Fibroblast of skin of scalp (primary cell): Measurements from ENCODE around the gene GJA4.
"Not testable (repeated sequence)": the region's sequence is repeated elsewhere in the genome, so short reads cannot be mapped to it uniquely, and the experiment has no call there.

Experiments
- DNase-seq: peaks from one replicate; pipeline ENCODE4 v3.0.0-alpha.2; 2013

GJA4 gene

DNA sequence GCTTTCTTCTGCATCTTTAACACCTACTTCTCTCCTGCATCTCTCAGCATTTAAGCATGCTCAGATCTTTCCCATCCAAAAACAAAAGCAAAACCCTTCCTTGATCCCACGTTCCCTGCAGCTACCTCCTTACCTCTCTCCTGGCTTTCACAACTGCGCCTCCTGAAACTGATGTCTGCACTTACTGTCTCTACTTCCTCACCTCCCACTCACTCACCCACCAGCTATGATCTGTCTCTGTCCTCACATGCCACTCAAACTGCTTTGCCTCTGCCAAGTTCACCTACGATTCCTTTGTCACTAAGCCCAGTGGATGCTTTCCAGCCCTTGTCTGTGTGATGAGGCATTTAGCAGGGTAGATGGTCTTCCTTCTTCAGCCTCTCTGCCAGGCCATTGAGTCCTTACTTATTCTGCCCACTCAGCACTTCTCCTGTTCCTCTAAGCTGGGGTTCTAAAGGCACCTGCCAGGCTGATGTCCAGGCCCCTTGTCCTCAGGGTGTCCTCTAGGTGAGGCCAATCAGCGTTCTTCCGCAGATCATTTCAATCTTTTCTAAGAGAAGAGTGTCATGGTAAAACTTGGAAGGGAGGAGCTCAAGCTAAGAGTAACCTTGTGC, 21.8 kb upstream of the GJA4 start:
- no peak for DNase-seq

DNA sequence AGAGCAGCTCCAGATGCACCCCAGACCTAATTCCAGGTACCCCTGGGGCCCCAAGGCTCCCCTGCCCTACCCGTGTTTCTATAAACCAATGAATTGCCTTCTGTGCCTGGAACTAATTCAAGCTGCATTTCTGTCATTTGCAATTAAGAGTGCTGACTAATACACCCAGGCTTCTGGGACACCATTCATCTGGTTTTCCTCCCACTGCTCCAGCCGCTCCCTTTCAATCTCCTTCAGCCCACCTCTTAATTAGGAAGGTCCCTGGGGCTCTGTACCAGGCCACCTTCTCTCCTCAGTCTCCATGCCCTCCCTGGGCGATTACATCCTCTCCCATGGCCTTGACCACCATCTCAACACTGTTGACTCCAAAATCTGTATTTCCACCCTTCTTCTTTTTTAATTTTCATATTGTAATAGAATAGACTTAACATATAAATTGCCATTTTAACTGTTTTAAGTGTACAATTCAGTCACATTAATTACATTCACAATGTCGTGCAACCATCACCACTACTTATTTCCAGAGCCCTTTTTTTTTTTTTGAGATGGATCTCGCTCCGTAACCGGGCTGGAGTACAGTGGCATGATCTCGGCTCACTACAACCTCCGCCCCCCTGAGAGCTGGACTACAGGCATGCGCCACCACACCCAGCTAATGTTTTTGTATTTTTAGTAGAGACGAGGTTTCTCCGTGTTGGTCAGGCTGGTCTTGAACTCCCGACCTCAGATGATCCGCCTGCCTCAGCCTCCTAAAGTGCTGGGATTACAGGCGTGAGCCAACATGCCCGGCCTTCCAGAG, 21.0 kb upstream of the GJA4 start:
- DNase-seq = no peak

DNA sequence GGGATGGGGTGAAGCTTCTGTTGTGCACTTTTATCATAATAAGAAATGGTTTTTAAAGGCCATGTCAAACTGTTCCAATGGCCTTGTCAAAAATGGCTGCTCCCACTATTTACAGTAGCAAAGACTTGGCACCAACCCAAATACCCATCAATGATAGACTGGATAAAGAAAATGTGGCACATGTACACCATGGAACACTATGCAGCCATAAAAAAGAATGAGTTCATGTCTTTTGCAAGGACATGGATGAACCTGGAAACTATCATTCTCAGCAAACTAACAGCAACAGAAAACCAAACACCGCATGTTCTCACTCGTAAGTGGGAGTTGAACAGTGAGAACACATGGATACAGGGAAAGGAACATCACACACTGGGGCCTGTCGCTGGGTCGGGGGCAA, 19.7 kb upstream of the GJA4 start:
- not testable (repeated sequence) for DNase-seq

DNA sequence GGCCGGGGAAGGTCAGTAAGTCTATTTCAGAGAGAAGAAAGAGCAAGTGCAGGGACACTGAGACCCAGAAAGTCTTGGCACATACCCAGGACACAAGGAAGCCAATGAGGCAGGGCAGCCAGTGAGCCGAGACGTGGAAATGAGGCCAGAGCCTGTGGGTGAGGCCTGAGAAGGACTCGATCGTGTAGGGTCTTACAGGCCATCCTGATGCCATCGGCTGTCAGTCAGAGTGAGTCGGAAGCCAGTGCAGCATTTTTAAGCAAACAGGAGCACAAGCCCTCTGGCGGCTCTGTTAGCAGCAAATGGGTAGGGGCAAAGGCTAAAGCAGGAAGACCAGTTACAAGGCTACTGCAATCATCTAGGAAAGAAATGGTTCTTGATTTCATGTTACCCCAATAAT, 17.8 kb upstream of the GJA4 start:
- DNase-seq = no peak

DNA sequence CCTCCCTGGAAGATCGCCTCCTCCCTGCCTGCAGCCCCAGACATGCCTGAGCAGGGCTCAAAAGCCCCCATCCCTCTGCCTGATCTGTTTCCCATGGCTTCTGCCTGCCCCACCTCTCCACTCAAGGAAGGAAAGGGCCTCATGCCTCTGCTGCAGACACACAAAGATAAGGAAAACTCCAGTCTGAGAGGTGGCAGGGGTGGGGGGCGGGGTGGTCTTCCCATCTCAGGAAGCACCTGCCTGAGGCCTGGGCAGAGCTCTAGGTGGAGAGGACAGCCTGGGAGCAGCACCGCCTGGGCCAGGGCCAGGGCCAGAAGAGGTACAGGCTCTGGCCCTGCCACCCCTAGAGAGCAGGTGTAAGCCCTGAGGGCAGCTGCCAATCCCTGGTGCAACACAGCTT, 15.9 kb upstream of the GJA4 start:
- DNase-seq = no peak

DNA sequence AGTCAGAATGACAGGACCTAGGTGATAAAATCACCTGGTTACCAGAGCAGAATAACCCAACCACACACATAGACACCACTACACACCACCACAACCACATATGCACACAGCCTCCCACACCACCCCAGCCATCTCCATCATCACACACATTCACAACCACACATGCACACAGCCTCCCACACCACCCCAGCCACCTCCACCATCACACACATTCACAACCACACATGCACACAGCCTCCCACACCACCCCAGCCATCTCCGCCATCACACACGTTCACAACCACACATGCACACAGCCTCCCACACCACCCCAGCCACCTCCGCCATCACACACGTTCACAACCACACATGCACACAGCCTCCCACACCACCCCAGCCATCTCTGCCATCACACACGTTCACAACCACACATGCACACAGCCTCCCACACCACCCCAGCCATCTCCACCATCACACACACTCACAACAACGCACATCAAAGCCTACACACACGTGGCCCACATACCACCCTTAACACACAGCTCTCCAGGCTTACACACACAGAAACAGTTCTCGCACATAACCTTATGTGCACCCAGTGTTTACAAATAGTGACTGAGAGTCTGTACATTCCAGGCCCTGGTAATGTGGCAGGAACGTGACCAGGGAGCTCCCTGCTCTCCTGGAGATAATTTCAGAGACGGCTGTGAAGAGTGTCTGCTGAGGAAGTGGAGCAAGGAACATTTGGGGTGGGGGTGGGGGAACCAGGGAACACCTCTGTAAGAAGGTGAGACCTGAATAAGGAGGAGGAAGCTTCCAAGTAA, 15.1 kb upstream of the GJA4 start:
- DNase-seq = no peak

DNA sequence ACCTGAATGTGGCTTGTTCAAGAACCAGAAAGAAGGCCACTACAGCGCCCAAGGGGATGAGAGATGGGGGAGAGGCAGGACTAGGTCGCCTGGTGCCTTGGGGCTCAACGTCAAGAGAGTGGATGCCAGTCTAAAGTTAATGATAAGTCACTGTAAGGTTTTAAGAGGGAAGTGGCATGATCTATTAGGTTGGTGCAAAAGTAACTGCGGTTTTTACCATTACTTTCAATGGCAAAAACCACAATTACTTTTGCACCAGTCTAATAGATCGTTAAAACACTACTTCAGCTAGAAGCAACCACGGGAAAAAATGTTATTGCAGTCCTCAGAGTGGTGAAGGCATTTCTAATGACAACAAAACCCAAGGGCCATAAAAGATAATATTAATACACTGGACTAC, 14.4 kb upstream of the GJA4 start:
- no peak for DNase-seq

DNA sequence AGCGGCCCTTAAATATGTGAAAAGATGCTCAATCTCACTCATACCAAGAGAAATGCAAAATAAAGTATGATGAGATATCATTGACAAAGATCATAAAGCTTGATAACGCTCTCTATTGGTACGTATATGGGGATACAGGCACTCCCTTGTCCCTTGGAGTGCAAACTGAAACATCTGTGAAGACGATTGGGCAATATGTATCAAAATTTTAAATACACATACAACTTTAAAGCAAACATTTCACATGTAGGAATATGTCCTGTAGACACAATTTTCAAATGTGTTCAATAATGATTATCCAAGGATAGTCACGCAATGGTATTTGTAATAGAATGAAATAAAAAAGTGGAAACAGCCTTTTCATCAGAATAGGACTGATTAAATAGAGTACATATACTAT, 13.8 kb upstream of the GJA4 start:
- DNase-seq = no peak

DNA sequence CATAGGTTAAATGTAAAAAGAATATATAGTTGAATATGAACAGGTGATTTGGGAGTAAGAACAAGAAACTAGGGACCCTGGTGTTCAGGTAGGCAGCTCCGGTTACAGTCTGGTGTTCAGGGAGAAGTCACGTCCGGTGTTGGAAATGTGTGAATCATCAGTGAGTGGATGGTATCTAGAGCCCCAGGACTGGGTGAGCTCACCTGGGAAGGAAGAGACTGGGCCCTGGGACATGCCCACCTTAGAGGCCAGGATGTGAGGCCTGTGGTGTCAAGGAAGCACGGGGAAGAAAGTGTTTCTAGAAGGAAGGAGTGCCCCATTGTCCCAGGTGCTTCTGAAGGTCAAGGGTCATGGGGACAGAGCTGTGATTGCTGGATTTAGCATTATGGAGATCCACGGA, 13.3 kb upstream of the GJA4 start:
- DNase-seq = no peak

DNA sequence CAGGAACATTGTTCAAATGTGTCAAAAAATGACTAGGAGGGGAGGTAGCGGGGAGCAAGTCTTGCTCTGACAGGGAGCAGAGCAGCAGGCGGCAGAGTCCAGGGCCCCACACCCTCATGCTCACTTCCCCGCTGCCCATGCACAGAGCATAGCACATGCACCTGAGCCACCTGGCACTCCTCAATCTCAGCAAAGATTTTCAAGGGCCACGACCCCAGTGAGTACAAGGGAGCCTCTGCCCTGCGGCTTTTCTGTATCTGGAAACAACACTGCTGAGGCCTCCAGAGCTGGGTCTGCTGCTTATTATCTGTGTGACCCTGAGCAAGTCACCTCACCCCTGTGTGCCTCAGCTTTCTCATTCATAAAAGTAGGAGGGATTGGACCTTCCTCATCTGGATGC, 12.8 kb upstream of the GJA4 start:
- DNase-seq = no peak

DNA sequence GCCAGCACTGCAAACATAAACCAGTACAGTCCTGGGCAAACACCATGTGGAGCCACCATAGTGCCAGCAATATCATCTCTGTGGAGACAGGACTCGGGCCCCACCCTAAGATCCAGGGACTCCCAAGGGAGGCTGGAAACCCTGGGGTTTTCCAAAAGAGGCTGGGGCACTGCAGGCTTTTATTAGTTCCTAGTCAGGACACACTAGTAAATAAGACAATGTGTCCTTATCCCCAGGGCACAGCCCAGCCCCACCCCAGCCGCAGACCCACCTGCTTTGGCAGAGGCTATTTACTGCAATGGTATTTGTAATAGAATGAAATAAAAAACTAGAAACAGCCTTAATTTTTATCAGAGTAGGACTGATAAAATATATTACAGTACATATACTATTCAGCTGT, 12.3 kb upstream of the GJA4 start:
- DNase-seq = no peak

DNA sequence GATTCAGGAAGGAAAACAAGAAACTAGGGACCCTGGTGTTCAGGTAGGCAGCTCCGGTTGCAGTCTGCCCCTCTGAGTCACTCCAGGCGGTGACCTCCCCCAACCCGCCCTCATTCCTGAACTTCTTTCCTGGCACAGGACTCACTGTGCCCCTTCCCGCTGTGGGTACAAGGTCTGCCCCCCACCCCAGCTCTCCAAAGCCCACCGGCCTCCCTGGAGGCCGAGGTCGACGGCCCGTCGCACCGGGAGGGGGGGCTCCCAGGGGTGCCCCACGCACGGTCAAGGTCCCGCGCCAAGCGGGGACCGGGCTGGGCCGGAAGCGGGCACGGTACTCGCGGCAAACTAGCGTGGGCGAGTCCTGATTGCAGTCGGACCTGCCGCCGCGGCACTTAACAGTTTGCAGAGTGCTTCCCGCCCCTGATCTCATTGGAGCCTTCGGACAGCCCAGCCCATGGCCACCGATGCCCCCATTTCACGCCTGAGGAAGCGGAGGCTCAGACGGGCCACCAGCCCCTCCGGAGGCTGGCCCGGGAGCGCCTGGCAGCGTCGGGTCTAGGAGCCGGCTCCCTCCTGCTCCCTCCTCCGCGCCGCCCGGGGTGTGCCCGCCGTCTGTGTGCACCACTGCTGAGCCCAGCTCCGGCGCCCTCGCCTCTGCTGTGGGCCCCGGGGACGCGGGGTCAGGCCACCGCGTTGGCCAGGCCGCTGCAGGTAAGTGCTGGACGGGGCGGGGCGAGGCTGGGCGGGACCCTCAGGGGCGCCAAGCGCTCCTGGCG, 11.5 kb upstream of the GJA4 start, which contains the start of gene GJB3:
Gene GJB3 (plus strand): TSS at position 144 of the 773 bp plus-strand sequence. CDS start 3,549 bp downstream, outside the sequence.
- no peak for DNase-seq

DNA sequence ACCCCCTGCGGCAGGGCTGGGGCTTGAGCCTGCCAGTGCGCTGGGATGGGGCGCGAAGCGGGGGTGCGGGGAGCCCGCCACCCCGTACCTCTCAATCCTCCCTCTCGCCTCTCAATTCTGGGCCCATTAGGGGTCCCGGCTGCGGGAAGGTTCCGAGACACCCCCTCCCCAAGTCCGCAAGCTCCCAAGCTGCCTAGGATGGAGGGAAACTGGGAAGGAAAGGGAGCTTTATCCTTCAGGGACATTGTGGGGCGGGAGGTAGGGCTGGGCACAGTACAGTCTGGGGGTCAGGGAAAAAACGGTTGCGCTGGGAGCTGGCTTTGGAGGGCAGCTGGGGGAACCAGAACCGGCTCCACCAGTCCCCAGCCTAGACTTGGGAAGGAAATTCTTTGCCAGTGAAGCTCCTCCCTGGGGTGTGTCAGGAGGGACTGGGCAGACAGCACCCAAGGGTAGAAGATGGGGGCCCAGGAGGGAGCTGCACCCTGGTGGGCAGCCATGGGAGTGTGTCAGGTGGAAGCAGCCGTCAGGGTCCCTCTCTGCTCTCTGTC, 10.9 kb upstream of the GJA4 start:
- DNase-seq = no peak

DNA sequence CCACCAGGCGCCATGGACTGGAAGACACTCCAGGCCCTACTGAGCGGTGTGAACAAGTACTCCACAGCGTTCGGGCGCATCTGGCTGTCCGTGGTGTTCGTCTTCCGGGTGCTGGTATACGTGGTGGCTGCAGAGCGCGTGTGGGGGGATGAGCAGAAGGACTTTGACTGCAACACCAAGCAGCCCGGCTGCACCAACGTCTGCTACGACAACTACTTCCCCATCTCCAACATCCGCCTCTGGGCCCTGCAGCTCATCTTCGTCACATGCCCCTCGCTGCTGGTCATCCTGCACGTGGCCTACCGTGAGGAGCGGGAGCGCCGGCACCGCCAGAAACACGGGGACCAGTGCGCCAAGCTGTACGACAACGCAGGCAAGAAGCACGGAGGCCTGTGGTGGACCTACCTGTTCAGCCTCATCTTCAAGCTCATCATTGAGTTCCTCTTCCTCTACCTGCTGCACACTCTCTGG, 8.0 kb upstream of the GJA4 start:
- DNase-seq = no peak

DNA sequence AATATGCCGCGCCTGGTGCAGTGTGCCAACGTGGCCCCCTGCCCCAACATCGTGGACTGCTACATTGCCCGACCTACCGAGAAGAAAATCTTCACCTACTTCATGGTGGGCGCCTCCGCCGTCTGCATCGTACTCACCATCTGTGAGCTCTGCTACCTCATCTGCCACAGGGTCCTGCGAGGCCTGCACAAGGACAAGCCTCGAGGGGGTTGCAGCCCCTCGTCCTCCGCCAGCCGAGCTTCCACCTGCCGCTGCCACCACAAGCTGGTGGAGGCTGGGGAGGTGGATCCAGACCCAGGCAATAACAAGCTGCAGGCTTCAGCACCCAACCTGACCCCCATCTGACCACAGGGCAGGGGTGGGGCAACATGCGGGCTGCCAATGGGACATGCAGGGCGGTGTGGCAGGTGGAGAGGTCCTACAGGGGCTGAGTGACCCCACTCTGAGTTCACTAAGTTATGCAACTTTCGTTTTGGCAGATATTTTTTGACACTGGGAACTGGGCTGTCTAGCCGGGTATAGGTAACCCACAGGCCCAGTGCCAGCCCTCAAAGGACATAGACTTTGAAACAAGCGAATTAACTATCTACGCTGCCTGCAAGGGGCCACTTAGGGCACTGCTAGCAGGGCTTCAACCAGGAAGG, 7.4 kb upstream of the GJA4 start:
- no peak for DNase-seq

DNA sequence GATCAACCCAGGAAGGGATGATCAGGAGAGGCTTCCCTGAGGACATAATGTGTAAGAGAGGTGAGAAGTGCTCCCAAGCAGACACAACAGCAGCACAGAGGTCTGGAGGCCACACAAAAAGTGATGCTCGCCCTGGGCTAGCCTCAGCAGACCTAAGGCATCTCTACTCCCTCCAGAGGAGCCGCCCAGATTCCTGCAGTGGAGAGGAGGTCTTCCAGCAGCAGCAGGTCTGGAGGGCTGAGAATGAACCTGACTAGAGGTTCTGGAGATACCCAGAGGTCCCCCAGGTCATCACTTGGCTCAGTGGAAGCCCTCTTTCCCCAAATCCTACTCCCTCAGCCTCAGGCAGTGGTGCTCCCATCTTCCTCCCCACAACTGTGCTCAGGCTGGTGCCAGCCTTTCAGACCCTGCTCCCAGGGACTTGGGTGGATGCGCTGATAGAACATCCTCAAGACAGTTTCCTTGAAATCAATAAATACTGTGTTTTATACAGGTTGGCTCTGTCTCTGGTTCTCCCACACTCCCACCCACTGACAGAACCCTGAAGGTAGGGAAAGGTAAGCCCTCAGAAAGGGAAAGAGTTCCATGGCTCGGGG, 6.8 kb upstream of the GJA4 start:
- DNase-seq = no peak

DNA sequence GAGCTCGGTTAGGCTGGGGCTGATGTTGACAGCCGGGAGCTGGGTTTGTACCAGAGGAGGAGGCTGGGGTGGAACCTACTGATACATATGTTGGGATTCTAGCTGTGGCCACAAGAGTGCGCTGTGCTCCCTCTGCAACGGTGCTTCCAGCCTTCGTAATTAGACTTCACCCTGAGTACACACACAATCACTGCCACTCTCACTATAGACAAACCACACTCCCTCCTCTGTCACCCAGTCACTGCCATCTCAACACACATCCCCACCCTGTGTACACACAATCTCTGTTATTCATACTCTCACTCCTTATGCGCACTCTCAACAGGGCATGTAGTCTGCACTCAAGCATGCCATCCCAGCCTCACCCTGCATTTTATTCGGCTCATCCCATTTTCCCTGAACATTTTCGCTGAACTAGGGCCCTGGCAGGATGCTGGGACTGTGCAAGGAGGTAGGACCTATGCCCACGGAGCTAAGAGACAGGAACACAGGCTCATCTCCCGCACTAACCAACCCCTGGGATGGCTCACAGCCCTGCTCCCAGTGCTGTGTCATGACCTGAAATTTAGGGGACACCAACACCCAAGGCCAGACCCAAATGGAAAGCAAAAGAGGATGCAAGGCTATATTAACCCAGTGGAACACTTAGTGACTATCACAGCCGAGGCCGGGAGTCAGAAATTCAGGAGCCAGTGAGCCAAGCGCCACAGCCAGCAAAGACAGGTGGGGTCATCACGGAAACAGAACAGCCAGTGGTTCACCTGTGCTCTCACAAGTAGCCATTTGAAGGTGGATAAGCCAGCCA, 6.1 kb upstream of the GJA4 start:
- peak; percentile 68 for DNase-seq

DNA sequence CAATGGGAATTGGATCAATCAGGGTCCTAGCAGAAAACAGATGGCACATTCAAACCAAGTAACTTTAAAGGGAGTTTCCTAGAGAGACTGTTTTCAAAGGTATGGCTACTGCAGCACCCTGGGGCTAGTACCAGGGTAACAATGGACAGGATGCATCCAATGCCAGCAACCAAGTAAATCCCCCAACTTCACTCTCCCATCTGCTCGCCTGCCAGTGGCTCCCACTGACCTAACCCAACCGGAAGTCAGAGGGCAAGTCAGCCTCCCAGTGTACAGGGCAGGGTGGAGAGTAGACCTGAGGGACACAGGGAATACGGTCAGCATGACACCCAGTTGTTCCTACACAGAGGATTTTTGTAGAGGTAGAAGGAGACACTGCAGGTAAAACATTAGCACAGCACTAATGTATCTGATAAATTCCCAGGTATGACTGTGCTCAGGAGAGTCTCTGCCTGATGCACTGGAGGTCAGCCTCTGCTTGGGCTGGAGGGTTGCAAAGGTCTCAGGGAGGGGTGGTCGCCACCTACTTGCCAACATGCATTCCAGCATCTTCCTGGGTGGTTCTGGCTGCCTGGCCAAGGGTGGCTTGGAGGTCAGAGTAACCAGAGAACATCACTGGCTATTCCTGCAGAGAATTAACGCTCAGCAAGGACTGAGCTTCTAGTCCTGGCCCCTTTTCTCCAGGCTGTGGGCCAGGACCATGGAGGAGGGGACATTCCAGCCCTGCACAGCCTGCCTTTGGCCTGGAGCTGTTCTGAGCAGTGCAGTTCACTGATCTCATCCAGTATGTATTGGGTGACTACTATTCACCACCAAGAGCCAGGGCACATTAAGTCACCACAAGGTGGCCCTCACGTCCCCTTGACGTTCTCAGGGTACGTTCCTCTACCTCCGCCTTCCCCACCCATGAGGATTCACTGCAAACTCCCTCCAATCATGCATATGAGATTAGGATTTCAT, 5.1 kb upstream of the GJA4 start:
- DNase-seq = peak; percentile 12

DNA sequence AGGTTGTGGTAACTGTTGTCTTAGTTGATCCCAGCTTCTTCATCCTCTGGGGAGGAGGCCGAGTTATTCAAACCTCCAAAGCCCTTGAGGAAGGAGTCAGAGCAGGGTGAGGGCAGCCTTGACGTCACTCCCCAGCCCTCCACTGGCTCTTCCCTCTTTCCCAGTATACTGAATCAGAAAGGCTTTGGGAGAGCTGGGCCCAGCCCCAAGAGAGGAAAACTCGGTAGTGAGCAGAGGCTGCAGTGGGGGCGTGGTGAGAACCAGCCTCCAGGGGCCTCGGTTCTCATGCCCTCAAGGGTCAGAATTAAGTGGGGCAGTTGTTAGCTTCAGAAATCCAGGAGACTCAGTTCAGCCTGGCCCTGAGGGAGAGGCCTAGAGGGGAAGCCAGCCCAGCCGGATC, 1.8 kb upstream of the GJA4 start:
- DNase-seq = no peak
